GM21723 (cell line): Measurements from ENCODE around the gene NCOA7.
"Not testable (repeated sequence)": the region's sequence is repeated elsewhere in the genome, so short reads cannot be mapped to it uniquely, and the experiment has no call there.

ENCODE experiments used
- ATAC-seq: cut with Tn5 transposase; IDR thresholded peaks from one replicate; pipeline ENCODE4 v1.9.1; 2021; ENCODE audit warnings: mild to moderate bottlenecking, moderate library complexity; ENCODE audit not compliant: unreplicated experiment

NCOA7 gene

DNA sequence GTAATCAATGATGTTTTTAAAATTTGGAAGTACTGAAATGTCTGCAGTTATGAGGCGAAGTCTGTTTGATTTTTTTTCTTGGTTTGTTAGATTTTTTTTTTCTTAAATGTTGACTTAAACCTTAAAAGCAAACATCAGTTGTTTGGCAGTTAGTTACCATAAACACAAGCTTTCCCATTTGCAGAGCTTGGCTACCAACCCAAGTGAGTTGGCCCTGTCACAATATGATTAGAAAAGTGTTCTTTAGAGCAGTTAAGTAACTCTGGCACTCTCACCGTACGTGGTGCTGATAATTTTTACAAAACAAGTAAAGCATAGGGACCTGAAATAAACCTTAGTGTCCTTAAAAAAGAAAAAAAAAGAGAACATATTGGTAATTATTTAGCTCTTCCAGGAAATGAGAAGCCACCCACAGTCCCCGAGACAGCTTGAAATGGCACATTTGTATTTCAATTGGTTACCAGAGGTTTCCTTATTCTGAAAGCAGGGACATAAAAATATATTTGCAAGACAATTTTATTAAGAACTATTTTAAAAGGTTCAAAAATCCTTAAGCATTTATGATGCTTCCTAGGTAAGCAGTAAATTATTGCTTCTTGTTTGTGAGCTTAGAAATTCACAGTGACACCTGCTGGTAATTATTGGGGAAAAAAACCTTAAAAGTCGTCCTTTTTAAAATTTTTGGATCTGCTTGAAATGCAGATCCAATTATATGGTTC is 37.4 kb upstream of the NCOA7 start:
- ATAC-seq, result no peak

DNA sequence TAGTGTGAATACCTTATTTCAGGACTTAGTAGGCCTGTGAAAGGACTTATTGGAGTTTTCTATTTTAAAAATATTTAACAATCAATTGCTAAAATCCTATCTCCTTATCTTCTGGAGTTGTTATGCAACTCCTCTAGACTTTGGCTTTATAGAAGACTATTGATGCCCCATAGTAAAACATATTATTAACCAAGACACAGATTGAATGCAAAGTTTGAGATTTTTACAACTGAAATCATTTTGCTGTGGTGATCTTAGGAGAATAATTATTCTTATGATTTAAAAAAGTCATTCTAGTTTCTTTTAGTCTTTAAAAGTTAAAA is 36.9 kb upstream of the NCOA7 start:
- no peak for ATAC-seq

- no peak for ATAC-seq
Measured at GRCh38 chr6:125754566-125754965, 36.2 kb upstream of the NCOA7 start.

DNA sequence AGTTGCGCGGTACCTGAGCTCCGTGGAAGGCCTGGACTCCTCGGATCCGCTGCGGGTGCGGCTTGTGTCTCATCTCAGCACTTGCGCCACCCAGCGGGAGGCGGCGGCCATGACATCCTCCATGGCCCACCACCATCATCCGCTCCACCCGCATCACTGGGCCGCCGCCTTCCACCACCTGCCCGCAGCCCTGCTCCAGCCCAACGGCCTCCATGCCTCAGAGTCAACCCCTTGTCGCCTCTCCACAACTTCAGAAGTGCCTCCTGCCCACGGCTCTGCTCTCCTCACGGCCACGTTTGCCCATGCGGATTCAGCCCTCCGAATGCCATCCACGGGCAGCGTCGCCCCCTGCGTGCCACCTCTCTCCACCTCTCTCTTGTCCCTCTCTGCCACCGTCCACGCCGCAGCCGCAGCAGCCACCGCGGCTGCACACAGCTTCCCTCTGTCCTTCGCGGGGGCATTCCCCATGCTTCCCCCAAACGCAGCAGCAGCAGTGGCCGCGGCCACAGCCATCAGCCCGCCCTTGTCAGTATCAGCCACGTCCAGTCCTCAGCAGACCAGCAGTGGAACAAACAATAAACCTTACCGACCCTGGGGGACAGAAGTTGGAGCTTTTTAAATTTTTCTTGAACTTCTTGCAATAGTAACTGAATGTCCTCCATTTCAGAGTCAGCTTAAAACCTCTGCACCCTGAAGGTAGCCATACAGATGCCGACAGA is 31.4 kb upstream of the NCOA7 start:
- ATAC-seq, result no peak

DNA sequence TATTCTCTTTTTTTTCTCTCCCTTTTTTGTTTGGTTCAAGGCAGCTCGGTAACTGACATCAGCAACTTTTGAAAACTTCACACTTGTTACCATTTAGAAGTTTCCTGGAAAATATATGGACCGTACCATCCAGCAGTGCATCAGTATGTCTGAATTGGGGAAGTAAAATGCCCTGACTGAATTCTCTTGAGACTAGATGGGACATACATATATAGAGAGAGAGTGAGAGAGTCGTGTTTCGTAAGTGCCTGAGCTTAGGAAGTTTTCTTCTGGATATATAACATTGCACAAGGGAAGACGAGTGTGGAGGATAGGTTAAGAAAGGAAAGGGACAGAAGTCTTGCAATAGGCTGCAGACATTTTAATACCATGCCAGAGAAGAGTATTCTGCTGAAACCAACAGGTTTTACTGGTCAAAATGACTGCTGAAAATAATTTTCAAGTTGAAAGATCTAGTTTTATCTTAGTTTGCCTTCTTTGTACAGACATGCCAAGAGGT is 30.8 kb upstream of the NCOA7 start:
- no peak for ATAC-seq

DNA sequence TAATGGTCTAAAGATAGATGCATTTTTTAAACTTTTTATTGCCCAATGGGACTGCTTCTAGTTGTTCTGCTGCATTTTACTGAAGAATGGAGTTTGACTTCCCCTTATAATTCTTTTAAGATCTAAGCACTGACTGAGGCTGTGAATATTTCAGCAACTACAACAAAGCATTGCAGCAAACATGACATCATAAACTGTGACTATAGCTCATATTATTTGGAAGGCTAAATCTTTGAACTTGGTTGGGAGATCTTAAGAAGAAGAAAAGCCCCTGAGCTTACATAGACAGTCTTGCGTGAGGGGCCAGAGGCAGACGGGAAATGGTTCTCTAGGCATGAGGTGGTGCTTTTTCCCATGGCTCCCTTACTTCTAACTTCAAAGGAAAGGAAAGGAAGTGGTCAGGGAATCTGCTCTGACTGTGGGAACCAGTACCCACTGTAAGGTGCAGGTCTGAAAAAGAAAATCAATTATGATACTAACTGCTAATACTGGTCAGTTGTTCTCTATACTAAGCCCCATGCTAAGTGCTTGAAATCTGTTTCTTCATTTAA is 26.6 kb upstream of the NCOA7 start:
- ATAC-seq, result no peak

DNA sequence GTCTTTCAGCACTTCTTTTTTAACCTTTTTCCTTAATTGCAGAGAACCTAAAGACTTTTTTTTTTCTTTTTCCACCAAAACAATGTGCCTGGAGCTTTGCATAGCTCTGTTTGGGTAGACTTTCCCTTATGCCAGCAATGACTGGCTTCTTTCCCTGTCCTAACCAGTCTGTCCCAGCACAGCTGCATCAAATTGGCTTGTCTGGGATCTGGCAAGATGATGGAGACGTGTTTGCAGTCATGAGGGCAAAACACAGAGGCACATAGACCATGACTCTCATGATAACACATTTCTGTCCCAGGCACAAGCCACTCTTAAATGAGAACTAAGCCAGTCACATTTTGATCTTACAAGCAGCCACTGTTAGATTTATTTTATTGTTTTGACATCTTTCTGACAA is 24.8 kb upstream of the NCOA7 start:
- no peak for ATAC-seq

GRCh38 chr6:125766641-125767040 is 24.1 kb upstream of the NCOA7 start:
- no peak for ATAC-seq

- ATAC-seq, result no peak
Measured at GRCh38 chr6:125769147-125769783, 21.5 kb upstream of the NCOA7 start.

DNA sequence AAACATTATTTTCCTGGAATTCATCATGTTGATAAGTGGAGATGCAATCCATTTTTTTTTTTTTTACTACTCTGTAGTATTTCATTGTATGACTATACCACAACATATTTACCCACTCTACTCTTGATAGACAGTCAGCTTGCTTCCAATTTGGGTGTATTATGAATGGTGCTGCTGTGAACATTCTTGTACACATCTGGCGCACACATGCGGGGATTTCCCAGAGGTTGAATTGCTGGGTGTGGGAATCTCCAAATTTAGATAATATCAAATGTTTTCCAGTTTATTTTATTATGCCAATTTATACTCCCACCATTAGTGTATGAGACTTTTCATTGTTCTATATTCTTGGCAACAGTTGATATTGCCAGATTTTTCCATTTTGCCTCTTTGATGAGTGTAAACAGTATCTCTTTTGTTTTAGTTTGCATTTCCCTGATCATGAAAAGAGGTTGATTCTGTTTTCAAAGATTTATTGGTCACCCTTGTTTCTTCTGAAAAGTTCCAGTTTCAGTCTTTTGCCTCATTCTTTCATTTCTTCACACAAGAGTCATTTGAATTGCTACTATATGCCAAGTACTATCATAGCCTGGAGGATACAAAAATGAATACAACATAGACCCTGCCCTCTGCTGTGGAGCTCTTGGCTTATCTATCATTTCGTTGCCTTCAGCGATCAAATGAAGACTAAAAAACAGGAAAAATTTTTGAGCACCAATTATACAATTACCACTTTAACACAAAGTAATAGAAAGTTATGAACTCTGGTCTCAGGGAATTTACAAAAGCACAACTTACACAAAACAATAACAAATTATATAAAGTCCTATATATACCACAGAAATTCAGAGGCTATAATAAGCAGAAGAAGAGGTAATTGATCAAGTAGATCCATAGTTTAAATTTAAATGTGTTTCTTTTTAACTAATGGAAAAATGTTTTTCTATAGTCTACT is 17.1 kb upstream of the NCOA7 start:
- ATAC-seq, result no peak

DNA sequence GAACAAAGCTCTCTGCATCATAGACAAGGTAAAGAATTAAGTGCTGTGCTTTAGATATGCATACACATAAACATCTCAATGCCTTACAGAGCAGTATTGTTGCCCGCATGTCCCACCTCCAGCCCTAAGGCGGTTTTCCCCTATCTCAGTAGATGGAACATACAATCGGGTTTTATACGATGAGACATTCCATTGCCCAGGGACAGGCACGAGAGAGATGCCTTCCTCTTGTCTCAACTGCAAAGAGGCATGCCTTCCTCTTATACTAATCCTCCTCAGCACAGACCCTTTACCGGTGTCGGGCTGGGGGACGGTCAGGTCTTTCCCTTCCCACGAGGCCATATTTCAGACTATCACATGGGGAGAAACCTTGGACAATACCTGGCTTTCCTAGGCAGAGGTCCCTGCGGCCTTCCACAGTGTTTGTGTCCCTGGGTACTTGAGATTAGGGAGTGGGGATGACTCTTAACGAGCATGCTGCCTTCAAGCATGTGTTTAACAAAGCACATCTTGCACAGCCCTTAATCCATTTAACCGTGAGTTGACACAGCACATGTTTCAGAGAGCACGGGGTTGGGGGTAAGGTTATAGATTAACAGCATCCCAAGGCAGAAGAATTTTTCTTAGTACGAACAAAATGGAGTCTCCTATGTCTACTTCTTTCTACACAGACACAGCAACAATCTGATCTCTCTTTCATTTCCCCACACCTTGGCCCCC is 14.5 kb upstream of the NCOA7 start:
- ATAC-seq, result not testable (repeated sequence)

GRCh38 chr6:125779924-125780539 is 10.7 kb upstream of the NCOA7 start:
- ATAC-seq, result peak; percentile 84

- peak; percentile 82 for ATAC-seq
Measured at GRCh38 chr6:125780540-125781313, 10.0 kb upstream of the NCOA7 start.

DNA sequence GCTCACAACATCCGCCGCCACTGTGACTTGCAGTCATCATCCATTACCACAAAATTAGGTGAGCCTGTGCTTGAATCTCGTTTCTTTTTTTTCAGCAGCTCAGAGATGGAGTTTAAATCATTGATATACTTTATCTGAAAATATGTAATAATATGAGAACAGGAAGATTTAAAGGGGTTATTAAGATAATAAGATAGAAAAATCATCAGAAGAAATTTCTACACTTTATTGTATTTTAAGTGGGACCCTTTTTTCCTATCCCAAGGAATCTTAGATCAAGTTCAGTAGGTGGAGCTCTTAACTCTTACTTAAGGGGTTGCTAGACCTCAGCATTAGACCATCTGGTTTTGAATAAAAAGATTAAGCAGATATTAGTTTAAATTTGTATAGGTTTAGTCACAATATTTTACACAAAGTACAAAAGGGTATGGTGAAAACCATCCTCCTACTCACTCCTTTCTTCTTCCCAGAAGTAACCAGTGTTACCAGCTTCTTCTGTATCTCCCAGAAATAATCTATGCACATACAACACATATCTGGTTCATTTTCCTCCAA is 9.4 kb upstream of the NCOA7 start:
- ATAC-seq, result peak; percentile 43

DNA sequence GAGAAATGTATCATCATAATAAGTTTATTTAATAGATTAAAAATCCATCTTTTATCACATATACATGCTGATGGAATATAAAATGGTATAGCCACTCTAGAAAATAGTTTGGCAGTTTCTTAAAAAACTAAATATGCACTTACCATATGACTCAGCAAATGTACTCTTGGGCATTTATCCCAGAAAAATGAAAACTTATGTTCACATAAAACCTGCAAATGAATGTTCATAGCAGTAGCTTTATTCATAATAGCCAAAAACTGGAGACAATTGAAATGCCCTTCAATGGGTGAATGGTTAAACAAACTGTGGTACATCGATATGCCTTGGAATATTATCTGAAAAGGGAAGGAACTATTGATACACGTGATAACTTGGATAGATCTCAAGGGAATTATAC is 6.4 kb upstream of the NCOA7 start:
- ATAC-seq, result no peak

- ATAC-seq, result no peak
Measured at GRCh38 chr6:125787791-125788190, 3.0 kb upstream of the NCOA7 start.

DNA sequence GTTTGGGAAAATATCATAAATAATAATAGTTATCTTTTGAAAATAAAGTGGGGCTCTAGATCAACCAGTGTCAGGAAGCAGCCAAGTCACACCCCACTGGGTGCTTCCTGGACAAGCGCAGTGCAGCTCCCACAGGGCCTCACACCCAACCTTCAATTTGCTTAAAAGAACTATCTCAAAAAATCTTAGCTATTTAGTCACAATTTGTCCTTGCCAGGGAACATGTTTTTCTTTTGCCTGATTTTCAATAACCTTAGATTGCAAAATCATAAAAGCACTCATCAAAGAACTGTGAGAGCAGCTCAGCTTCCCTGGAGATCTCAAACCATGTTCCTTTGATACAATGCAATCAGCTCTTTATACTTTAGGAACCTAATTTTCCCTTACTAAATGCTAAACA is 1.6 kb upstream of the NCOA7 start:
- no peak for ATAC-seq

DNA sequence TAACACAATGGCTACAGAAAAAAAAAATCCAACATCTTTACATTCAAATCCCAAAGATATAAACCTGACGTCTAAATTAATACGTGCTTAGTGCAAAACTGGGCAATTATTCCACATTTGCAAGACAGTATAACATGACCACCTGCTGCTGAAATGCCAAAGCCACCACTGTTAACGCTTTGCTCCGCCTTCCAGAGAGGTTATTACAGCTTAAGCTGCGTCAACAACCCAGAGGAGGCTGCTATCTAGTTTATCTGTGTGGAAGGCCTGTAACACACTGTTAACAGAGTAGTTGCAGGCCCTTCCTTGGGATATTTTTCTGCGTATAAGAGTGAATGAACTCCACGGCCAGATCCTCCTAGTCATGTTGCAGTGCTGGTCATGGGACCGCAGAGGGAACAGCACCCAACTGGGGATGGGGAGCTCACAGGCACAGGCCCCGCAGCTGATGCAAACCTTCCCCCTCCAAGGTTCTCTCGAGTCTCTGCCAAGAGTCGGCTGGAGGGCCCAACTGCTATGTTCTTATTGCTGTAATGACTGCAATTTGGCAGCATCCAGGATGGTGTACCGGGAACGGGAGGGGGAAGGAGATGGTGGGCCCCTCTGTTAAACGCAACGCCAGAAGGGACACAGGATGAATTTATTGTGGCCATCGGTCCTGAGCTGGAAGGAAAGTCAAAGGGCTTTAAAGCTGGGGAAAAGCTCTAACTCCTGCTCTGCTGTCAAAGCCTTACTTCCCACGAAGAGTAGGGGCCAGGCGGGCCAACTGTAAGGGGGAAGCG is 993 bp upstream of the NCOA7 start:
- peak; percentile 27 for ATAC-seq
